ELF-1 (cell line): ENCODE measurements around the gene FCF1.

Source experiments
- DNase-seq: peaks from one replicate; pipeline ENCODE4 v3.0.0-alpha.2; 2016; ENCODE audit warnings: low read depth, low spot score

Gene FCF1

GRCh38 chr14:74712499-74713394 is at the start of gene FCF1, which contains the start of gene AREL1:
FCF1 (plus strand) TSS chr14:74713144; CDS start chr14:74713198, 54 bp downstream.
AREL1 (minus strand) TSS chr14:74713080; CDS start chr14:74685615, 27,465 bp downstream.
- DNase-seq, result peak; percentile 91

GRCh38 chr14:74663884-74664283 is 49.1 kb upstream of the FCF1 start:
- DNase-seq, result no peak

GRCh38 chr14:74664717-74665116 is 48.2 kb upstream of the FCF1 start:
- DNase-seq, result no peak

- no peak for DNase-seq
Observed at GRCh38 chr14:74667758-74668157, 45.2 kb upstream of the FCF1 start.

GRCh38 chr14:74669256-74669655 is 43.7 kb upstream of the FCF1 start:
- no peak for DNase-seq

- no peak for DNase-seq
Observed at GRCh38 chr14:74669846-74670245, 43.1 kb upstream of the FCF1 start.

GRCh38 chr14:74670726-74671411 is 42.1 kb upstream of the FCF1 start:
- DNase-seq, result no peak

- no peak for DNase-seq
Observed at GRCh38 chr14:74671789-74672188, 41.2 kb upstream of the FCF1 start.

GRCh38 chr14:74673768-74674167 is 39.2 kb upstream of the FCF1 start:
- DNase-seq, result no peak

GRCh38 chr14:74675219-74675618 is 37.7 kb upstream of the FCF1 start:
- no peak for DNase-seq

- DNase-seq, result no peak
Observed at GRCh38 chr14:74682169-74682952, 30.6 kb upstream of the FCF1 start.

- no peak for DNase-seq
Observed at GRCh38 chr14:74683406-74683805, 29.5 kb upstream of the FCF1 start.

- DNase-seq, result no peak
Observed at GRCh38 chr14:74684434-74684833, 28.5 kb upstream of the FCF1 start.

- DNase-seq, result no peak
Observed at GRCh38 chr14:74685056-74685455, 27.9 kb upstream of the FCF1 start.

- DNase-seq, result no peak
Observed at GRCh38 chr14:74685921-74686678, 26.8 kb upstream of the FCF1 start.

GRCh38 chr14:74691456-74691855 is 21.5 kb upstream of the FCF1 start:
- DNase-seq, result no peak

- no peak for DNase-seq
Observed at GRCh38 chr14:74693191-74693590, 19.8 kb upstream of the FCF1 start.

- DNase-seq, result no peak
Observed at GRCh38 chr14:74695406-74695805, 17.5 kb upstream of the FCF1 start.

GRCh38 chr14:74697011-74697410 is 15.9 kb upstream of the FCF1 start:
- DNase-seq, result no peak

- DNase-seq, result no peak
Observed at GRCh38 chr14:74697543-74697942, 15.4 kb upstream of the FCF1 start.

- no peak for DNase-seq
Observed at GRCh38 chr14:74697976-74698375, 15.0 kb upstream of the FCF1 start.
